ENCODE measurements around the gene MSMO1.

- TF ChIP-seq POLR2A (IDR thresholded peaks at IDR 0.05) (no peak), CTCF (IDR thresholded peaks at IDR 0.05) (no peak)
Measured at GRCh38 chr4:165343353-165344191, 16.1 kb downstream of the MSMO1 start.
